ENCODE measurements around the gene RHOJ. TPM values are rescaled to one million over a fixed set of nuclear protein-coding genes. Genes with fewer than 3 reads are reported as not detected.
"Not testable (repeated sequence)": the region's sequence is repeated elsewhere in the genome, so short reads cannot be mapped to it uniquely, and the experiment has no call there.

Gene RHOJ
- total RNA-seq, 1 donor from 2014 or later: 14.5 TPM

- no peak for DNase-seq (ENCODE audit: low spot score)
Measured at GRCh38 chr14:63266106-63266505, 61.9 kb downstream of the RHOJ start.

DNA sequence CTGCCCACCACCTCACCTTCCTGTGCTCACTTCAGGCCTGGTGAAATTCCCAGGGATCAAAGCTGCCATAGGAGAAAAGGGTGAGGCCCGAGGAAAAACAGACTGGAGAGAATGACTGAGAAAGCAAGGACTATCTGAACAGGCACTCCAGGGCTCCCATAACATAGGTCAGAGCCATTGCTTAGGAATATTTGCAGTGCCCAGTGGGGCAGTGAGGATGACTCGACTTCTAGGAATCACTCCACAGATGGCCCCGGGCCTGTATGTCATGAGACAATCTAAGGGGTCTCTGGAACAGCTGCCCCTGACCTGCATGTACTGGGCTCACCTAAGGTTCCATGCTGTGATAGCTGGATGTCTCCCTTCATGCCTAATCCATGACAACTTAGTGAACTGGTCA is 62.9 kb downstream of the RHOJ start:
- DNase-seq (ENCODE audit: low spot score): no peak

DNA sequence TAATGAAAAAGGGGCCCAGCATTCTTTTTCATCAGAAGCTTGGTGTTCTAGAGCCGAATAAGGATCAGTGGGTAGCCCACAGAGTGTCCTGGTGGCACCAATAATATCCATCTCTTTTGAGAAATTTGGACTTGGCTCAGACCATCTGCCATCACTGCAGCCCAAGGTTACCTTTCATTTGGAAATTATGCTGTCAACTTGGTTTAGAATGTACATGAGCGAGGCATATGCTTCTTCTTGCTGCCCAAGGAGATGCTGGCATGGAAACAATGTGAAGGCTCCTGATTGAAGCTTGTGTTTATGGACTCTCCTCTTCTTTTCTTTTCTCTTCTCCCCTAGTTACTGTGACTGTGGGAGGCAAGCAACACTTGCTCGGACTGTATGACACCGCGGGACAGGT is 64.5 kb downstream of the RHOJ start:
- no peak for DNase-seq (ENCODE audit: low spot score)

GRCh38 chr14:63269561-63270225 is 65.5 kb downstream of the RHOJ start:
- no peak for DNase-seq (ENCODE audit: low spot score)

GRCh38 chr14:63273129-63273528 is 68.9 kb downstream of the RHOJ start:
- no peak for DNase-seq (ENCODE audit: low spot score)

DNA sequence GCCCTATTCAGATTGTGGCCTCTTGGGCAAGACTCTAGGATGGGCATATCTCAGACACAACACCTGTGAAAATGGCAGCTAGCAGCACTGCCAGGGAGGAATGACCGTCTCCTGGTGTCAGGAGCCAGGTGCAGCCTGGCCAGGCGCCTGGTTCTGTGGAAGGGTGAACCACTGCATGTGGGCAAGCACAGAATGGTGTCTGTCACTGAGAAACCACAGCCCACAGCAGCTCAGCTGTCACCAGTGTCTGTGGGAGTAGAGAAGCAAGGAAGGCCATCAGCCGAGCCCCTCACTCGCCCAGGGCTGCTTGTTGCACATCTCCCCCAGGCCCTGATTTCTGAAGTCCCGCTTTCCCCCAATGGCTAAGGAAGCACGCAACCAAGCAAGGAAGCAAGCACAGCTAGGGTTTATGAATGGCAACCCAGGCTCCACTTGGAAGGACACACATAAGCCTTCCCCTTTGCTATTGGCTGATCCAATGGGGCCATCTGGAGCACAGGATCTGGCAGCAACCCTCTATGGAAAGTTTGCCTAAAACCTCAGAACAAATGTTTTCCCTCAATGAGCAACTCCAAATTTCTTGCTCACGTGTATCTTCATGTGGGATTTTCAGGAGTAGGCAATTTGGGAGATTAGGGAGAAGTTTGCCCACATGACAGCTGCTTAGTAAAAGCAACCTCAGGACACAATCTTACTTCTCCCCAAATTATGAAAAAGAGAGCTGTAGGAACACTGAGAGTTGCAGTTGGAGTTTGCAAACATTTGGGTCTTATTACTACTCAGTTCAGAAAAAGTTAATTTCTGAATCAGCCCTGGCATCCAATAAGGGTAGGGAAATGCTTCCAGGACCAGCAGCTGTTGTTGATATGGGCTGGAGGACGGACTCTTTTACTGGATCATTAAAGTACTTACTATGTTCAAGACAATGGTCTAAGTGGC is 69.7 kb downstream of the RHOJ start:
- no peak for DNase-seq (ENCODE audit: low spot score)

- DNase-seq (ENCODE audit: low spot score): no peak
Measured at GRCh38 chr14:63275611-63276010, 71.4 kb downstream of the RHOJ start.

- no peak for DNase-seq (ENCODE audit: low spot score)
Measured at GRCh38 chr14:63276016-63276415, 71.8 kb downstream of the RHOJ start.

DNA sequence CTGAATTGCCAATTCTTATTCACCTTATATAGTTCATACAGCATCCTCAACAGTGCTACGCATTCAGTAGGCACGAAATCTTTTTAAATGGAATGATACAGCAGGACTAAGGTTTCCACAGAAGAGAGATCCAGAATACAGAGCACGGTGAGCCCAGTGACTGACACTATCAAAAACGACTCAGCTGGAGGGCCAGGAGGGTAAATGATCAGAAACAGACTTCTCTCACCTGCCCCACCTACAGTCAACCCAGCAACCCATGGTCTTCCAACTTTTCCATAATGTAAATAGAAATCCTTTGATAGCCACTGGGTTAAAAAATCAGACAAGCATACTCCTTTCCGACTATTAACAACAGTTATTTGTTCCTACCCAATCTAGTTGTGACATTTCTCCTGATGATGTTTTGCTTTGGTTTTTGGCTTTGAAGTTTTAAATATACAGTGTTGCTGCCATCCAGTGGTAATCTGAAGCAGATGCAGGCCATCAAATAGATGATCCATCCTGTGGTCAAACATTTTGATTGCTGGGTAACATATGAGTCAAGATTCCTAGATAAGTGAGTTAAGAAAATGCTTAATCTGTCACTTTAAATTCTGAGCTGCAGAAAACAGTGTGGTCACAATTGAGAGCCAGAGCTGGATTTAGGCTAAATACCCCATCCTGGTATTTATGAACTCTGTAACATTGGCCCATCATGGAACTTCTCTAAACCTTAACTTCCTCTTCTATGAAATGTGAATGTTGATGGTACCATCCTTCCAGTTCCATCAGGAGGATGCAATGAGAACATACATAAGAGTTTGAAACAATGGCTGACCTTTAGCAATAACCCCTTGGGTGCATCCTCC is 72.5 kb downstream of the RHOJ start:
- no peak for DNase-seq (ENCODE audit: low spot score)

DNA sequence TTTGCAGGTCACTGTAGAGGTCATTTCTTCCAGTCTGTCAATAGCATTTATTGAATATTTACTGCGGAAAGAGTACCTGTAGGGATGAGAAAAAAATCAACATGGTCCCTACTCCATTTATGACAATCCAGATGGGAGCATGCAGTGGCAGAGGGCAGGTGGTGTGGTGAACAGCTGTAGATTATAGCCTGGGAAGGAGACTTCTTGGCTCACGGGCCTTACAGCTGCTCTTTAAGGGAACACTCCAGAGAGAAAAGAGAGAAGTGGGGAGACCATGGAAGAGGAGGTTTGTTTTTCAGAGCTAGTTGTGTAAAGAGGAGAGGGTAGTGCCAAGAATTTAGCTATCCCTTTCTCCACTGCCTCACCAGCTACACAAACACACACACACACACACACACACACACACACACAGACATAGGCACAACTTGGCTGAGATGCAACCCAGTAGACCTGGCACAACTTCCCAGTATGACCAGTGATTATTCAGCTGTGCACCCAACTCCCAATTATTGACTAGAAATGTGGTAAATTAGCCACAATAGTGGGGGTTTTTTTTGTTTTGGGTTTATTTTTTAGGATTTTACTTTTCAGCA is 73.4 kb downstream of the RHOJ start:
- DNase-seq (ENCODE audit: low spot score): no peak

- not testable (repeated sequence) for DNase-seq (ENCODE audit: low spot score)
Measured at GRCh38 chr14:63279933-63280332, 75.7 kb downstream of the RHOJ start.

GRCh38 chr14:63282997-63283883 is 79.0 kb downstream of the RHOJ start:
- DNase-seq (ENCODE audit: low spot score): no peak

DNA sequence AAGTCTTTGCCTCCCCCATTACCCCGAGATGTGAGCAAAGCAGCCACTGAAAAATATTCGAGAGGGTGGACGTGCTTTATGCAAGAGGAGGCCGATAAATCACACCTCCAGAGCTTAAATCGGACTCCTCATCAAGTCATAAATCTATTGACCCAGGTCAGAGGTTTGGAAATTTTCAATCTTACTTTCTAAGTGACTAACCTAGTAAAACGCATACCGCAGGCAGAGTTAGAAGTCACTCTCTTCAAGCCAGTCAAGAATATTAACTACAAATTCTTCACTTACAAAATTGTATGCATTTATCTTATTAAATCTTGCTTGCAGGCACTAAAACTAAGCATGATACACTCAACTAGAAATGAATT is 79.6 kb downstream of the RHOJ start:
- DNase-seq (ENCODE audit: low spot score): no peak

GRCh38 chr14:63286071-63286470 is 81.8 kb downstream of the RHOJ start:
- no peak for DNase-seq (ENCODE audit: low spot score)

- DNase-seq (ENCODE audit: low spot score): no peak
Measured at GRCh38 chr14:63287666-63288483, 83.6 kb downstream of the RHOJ start.

DNA sequence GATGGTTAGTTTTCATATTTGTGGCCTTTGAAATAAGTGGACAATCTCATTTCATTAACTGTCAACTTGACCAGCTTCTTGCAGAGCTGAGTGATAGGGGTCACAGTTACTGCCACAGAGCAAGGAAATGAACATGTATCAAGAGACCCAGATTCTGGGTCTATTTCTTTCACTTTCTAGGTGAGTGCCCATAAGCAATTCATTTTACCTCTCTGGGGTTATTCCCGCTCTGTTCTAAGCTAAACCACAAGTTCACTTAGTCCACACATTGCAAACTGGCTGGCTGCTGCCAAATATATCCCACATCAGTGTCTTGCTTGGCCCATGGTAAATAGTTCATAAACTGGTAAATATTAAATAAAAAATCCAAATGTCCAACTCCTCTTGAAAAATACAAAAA is 84.6 kb downstream of the RHOJ start:
- DNase-seq (ENCODE audit: low spot score): no peak

DNA sequence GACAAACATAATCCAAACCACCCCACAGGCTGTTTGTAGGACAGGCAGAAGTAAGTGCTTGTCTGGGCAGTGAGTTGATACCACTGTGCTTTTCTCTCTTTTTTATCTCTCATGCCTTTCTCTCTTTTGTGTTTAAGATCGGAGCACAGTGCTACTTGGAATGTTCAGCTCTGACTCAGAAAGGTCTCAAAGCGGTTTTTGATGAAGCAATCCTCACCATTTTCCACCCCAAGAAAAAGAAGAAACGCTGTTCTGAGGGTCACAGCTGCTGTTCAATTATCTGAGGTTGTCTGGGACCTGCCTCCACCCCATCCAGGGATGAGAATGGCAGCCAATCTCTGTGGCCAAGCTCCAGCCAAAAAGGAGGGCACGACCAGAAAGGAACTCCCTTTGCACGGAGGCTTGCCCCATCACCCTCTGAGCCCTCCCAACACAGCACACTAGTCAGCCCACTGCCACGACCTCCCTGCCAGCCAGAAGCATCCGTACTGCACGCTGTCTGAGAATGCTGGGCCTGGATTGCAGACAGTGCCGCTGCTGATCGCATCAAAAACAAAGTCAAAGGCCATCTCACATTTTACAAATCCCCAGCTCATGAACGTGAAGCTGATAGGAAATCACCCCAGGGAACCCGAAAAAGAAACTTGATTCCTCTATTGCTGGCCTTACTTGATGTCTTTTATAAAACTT is 86.6 kb downstream of the RHOJ start:
- no peak for DNase-seq (ENCODE audit: low spot score)

GRCh38 chr14:63292805-63293204 is 88.6 kb downstream of the RHOJ start:
- no peak for DNase-seq (ENCODE audit: low spot score)

DNA sequence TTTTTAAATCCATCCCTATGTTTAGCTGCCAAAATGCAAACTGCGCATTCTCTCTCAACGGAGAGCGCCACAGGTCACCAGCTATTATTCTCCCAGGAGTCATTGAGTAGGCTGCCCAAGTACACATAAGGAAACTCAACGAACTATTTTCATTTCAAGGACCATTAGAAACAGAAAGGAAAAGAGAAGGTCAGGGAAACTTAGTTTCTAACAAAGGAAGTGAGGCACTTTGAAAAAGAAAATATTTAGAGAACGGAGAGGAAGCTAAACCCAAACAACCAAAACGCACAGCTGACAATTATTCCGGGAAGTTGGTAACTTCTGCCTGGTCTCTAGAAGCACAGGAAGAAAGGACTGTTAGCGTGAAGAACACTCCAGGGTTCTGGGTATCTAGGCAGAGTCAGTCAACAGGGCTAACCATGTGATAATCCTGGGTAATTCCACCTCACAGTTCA is 91.0 kb downstream of the RHOJ start:
- DNase-seq (ENCODE audit: low spot score): no peak

All from mesenteric fat pad (tissue), 1 donor.